Inflammatory macrophage treated with lipopolysaccharide for 4 hours (primary cell): ENCODE data around the gene SSX2IP.
"Not testable (repeated sequence)": the region's sequence is repeated elsewhere in the genome, so short reads cannot be mapped to it uniquely, and the experiment has no call there.

Source experiments
- DNase-seq: peaks from one replicate; pipeline ENCODE4 v3.0.0-alpha.2; 2020

SSX2IP gene, protein sequence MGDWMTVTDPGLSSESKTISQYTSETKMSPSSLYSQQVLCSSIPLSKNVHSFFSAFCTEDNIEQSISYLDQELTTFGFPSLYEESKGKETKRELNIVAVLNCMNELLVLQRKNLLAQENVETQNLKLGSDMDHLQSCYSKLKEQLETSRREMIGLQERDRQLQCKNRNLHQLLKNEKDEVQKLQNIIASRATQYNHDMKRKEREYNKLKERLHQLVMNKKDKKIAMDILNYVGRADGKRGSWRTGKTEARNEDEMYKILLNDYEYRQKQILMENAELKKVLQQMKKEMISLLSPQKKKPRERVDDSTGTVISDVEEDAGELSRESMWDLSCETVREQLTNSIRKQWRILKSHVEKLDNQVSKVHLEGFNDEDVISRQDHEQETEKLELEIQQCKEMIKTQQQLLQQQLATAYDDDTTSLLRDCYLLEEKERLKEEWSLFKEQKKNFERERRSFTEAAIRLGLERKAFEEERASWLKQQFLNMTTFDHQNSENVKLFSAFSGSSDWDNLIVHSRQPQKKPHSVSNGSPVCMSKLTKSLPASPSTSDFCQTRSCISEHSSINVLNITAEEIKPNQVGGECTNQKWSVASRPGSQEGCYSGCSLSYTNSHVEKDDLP

GRCh38 chr1:84690397-84691121, at the start of gene SSX2IP:
Gene SSX2IP, minus strand, starts transcription at chr1:84690461. Its CDS starts 19,242 bp downstream, at chr1:84671219.
- peak; percentile 96 for DNase-seq

DNA sequence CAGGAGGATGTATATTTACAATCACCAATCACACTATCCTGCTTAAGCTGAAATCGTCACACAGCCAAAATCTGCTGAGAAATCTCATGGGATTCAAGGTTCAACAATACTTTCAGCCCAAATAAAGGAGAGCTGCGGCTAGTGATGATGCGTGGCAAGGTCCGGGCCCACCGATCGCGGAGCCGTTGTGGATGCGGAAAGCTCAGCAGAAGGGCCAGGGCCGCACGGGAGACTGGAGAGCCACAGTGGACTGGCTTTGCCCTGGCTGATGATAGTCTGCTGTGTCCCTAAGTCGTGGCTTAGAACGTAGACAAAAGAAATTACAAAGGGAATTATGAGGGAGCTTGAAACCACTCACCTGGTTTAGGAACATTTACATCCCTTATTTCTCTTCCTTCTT, 48.0 kb upstream of the SSX2IP start:
- no peak for DNase-seq

- no peak for DNase-seq
Observed at GRCh38 chr1:84737590-84737989, 47.3 kb upstream of the SSX2IP start.

DNA sequence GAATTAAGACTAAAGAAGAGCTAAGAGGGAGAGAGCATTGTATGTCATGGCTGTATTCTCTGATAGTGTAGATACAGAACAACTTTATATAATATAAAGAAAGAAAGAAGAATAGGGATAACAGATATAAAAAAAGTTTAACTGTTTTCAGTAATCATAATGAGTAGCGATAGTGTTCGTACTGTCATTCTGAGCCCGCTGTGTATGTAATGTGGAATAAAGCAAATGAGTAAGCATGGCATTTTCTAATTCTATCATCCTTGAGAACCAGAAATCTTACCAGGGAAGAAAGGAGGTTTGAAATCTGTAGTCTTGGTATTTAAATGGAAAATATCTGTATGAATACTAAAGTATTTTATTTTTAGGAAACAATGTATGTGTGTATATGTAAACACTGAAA, 46.7 kb upstream of the SSX2IP start:
- no peak for DNase-seq

GRCh38 chr1:84736445-84736844, 46.2 kb upstream of the SSX2IP start:
- DNase-seq, result no peak

DNA sequence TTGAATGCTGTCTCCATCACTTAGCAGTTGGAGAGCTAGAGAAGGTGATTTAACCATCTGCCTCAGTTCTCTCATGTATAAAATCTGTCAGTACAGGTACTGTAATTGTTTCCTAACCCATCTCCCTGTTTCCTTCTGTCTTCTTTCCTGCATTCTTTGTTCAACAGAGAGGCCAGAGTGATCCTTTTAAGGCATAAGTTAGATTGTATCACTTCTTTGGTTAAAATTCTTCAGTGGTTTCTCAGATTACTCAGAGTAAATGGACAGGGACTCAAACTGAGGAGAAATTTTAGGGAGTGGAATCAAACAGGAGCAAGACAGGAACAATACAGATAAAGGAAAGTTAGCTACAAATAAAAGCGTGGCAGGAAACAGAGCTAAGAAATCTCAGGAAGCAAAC, 45.2 kb upstream of the SSX2IP start:
- DNase-seq, result no peak

DNA sequence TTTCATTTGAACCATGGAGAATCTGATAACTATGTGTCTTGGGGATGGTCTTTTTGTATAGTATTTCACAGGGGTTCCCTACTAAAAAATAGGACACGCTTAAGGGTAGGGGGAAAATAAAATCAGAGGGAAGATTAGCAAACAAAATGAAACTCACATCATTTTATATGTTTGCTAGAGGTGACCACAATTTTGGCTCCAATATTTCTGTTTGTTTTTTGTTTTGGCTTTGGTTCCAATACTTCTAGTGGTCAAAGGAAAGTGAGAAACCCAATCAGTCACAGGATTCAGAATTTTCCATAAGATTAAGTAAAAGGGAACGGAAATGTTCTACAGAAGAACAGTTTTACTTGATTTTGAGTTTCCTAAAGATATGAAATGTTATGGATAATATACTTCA, 42.3 kb upstream of the SSX2IP start:
- no peak for DNase-seq

GRCh38 chr1:84731519-84731918, 41.3 kb upstream of the SSX2IP start:
- DNase-seq, result no peak

DNA sequence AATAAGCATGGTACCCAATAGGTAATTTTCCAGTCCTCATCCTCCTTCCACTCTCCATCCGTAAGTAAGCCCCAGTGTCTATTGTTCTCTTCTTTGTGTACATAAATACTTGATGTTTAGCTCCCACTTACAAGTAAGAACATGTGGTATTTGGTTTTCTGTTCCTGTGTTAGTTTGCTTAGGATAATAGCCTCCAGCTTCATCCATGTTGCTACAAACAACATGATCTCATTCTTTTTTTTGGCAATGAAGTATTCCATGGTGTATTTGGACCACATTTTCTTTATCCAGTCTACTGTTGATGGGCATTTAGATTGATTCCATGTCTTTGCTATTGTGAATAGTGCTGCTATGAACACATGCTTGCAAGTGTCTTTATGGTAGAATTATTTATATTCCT, 37.5 kb upstream of the SSX2IP start:
- not testable (repeated sequence) for DNase-seq

DNA sequence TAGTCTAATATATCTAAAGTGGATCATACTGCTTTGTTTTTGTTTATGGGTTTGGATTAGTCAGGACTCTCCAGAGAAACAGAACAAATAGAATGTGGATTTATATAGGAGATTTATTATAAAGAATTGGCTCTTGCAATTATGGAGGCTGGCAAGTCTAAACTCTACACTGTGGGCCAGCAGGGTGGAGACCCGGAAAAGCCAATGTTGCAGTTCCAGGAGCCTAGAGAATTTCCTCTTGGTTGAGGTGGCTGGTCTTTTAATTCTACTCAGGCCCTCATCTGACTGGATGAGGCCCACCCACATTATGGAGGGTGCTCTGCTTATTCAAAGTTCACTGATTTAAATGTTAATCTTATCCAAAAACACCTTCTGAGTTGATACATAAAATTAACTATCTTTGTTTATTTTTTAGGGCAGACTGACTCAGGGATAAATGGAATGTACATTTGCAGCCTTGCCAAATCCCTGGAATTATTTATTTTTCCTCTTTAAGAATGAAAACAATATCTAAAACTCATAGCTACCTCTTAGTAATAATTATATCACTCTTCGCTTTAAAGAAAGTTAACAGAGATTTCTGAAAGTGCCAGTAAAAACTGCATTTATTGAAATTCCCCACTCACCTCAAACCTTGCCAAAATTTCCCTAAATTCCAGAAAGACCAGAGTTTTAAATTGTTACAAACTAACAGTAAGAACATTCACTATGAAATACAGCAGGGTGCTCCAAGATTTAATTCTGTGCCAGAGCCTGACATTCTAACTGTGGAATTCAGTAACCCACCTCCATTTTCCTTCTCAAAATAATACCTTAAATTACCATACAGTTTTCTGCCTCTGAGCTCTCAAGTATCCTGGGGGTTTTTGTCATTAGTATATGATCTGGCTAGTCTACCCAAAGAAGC, 36.6 kb upstream of the SSX2IP start:
- no peak for DNase-seq

DNA sequence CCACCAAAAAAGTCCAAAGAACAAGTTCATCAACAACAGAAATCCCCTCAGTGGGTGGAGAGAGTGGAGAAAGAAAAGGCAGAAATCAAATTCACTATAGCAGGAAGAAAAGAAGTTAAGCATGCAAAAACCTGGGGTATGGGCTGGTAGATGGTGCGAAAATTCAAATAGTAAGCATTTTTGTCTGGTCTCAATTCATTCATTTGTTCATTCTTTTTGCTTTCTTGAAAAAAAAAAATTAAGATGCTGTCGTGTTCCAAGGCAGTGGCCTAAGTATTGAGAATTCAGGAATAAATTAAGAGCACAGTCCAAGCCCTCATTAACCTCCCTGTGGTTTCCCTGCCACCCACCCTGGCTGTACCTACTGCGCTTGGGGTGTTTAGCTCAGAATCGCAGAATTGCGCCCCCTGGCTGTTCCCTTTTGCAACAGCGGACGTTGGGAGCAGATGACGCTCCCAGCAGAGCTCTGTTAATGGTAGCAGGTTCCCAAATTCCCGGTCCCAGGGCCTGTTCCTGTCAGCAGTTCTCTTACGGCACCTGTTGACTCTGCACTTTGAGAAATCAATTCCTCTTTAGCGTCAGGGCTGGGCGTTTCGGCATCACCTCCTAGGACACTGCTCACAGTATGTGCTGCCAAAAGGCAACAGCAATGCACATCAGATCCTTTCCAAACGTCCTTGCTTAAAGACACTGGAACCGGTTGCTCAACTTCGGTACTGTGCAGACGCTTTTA, 34.0 kb upstream of the SSX2IP start:
- peak; percentile 21 for DNase-seq

DNA sequence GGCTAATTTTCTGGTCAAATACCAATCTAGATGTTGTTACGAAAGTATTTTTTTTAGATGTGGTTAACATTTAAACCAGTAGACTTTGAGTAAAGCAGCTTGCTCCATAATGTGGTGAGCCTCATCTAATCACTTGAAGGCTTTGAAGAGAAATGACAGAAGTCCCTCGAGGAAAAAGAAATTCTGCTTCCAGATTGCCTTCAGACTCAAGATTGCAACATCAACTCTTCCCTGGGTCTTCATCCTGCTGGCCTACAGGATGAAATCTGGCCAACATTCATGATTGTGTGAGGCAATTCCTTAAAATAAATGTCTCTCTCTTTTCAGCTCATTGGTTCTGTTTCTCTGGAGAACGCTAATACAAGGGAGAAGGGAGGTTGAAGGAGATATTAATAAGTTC, 32.5 kb upstream of the SSX2IP start:
- no peak for DNase-seq

- DNase-seq, result not testable (repeated sequence)
Observed at GRCh38 chr1:84721872-84722271, 31.6 kb upstream of the SSX2IP start.

- no peak for DNase-seq
Observed at GRCh38 chr1:84721152-84721551, 30.9 kb upstream of the SSX2IP start.

DNA sequence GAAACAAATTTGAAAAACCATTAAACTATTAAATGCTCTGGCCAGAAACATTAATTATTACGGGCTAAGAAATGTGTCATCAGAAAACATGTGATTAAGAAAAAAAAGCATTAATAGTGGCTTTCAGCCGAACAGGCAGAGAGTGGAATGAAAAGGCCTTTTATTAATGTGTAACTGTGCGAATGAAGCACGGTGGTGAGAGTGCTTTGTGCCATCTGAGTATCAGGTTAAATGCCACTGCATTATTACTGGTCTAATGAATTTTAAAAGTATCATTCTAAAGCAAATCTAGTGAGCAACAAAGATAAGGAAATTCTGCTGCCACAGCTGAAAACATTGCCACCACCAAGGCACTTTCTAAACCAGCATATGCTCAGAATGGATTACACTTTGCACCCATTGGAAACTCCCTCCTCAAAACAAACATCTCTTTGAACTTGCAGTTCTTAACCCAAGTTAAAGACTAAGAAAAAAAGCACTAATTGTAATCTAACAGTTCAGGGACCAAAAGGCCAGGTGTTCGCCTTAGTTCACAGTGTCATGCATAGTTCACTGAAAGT, 30.0 kb upstream of the SSX2IP start:
- DNase-seq, result no peak

DNA sequence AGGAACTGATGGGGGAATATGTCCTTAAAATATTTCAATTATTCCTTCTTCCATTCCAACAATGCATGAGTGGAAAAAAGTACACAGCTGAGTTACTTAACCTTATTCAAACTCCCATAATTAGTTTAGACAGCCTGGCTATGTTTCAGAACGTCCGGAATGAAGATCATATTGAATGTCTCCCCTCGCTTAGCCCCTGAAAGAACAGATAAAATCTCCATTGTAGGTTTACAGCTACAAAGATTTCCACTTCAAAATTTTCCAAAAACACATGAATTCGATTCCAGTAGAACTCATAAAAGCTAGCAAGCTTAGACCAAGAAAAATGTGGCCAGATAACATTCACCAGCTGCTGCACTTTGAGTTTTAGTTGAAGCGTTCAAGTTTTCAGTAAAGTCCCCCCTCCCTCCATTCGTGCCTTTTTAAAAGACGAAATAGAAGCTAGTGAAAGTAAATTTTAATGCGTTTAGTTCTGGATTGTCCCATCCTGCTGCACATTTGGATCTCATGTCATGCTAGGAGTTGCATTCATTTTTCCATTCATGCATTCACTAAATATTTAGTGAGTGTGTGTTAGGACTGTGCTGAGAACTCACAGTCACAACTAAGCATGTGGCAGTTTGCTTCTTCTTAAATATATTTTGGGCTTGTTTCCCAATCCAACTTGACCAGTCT, 29.4 kb upstream of the SSX2IP start:
- no peak for DNase-seq

GRCh38 chr1:84715342-84716019, 25.2 kb upstream of the SSX2IP start:
- no peak for DNase-seq

GRCh38 chr1:84712276-84712874, 22.1 kb upstream of the SSX2IP start:
- no peak for DNase-seq

- DNase-seq, result no peak
Observed at GRCh38 chr1:84711869-84712268, 21.6 kb upstream of the SSX2IP start.

DNA sequence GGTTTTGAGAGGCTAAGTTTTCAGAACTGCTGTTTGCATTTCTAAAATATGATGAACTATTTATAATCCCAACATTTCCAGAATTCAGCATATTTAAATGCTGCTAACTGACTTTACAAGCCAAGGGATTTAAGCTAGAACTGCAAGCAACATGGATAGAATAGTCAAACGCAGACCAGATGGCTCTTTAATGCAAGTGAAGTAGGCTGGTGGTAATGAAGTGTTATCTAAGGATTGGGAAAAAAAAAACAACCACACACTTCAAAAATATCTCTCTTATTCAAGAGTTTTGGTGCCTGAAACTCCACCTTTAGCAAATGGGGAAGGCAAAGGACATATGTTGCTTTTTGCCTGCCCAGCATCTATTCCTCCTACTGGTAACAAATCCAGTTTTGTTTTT, 20.9 kb upstream of the SSX2IP start:
- no peak for DNase-seq
